ENCODE measurements around the gene NUDT19.
A peak's percentile ranks its signal among the peaks of the same experiment; 100 is the strongest.
"Not testable (repeated sequence)": the region's sequence is repeated elsewhere in the genome, so short reads cannot be mapped to it uniquely, and the experiment has no call there.

The NUDT19 gene

DNA sequence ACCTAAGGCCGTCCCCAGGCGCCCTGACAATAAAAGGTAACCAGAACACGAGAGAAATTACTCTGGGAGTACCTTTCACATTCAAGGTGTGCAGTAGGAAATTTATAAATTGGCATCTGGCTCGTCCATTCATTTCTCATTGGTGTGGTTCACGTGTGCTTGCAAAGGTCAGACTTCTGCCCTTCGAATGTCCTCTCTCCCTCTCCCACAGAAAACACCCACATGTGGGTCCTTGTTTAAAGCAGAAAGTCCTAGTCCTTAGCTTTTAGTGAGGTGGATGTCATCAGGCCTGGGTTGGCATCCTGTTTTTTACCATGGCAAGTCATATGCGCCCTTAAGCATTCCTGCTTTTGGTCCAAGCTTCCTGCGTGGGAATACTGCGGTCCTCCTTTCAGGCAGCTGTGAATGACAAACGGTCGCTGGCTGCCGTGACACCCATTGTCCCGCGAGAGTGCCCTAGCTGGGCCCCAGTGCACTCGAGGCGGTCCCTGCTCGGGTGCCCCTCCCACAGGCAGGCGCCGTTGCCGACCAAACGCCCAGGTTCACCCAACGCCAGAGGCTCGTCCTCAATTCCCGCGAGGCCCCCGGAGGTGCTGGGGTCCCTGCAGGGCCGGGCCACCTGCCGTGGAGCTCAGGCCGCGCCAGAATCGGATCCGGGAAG is at the start of gene NUDT19:
TSS of gene NUDT19 (plus strand) at position 531 of the 661 bp plus-strand sequence. CDS start 140 bp downstream, outside the sequence.
- peak; percentile 86 to 99 for DNase-seq

DNA sequence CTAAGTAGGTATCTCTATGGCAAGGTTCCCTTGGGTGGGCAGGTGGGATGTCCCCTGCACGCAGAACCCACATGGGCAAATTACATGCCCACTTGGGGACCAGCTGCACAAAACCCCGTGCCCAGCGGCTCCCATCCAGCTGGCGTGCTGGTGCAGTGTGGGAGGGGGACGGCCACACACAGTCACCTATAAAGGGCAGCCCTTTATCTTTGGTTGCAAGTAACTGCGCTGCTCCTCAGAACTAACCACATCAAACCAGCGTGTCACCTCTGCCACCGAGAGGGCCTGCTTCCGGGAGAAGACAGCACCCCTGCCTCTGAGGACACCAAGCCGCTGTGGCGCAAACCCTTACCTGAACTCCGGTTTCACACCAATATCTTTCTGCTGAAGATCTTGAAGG is 48.9 kb upstream of the NUDT19 start:
- no peak for DNase-seq

GRCh38 chr19:32646556-32646955 is 45.1 kb upstream of the NUDT19 start:
- no peak for DNase-seq

DNA sequence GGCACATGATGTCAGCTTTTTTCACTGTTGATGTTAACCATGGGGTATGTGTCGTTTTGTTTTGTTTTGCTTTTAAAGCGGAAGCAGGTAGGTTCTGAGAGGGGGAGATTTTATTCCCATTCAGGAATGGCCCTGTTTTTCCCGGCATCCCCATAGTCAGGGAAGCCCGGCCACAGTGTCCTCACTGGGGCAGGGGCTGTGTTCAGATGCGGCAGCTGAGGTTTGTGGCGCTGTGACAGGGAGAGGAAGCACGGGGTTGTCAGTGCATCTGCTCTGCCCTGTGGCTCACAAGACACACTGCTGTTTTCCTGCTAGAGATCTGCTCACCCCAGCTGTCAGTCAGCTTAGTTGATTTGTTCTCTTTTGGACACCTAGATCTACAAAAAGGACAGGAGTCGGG is 44.3 kb upstream of the NUDT19 start:
- DNase-seq: no peak

- DNase-seq: no peak
Observed at GRCh38 chr19:32649751-32650150, 41.9 kb upstream of the NUDT19 start.

GRCh38 chr19:32650671-32651070 is 41.0 kb upstream of the NUDT19 start:
- DNase-seq: no peak

DNA sequence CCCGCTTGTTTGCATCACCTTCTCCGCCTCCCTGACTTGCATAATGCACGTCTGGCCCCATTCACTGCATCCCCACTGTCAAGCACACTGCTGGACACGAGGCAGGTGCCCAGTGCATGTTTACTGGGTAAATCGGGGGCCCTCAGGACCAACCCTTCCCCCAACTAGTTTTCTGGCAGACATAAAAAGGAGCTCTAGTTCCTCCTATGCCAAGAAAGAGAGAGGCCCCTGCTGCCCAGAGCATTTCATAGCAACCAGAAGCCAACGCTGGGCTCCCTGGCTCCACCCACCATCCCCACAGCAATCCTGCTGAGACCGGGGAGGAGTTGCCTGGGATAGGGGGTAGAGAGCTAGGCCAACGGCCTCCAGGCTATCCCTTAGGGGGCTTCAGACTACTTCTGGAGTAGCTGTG is 39.9 kb upstream of the NUDT19 start:
- no peak for DNase-seq

- not testable (repeated sequence) for DNase-seq
Observed at GRCh38 chr19:32652331-32652730, 39.3 kb upstream of the NUDT19 start.

DNA sequence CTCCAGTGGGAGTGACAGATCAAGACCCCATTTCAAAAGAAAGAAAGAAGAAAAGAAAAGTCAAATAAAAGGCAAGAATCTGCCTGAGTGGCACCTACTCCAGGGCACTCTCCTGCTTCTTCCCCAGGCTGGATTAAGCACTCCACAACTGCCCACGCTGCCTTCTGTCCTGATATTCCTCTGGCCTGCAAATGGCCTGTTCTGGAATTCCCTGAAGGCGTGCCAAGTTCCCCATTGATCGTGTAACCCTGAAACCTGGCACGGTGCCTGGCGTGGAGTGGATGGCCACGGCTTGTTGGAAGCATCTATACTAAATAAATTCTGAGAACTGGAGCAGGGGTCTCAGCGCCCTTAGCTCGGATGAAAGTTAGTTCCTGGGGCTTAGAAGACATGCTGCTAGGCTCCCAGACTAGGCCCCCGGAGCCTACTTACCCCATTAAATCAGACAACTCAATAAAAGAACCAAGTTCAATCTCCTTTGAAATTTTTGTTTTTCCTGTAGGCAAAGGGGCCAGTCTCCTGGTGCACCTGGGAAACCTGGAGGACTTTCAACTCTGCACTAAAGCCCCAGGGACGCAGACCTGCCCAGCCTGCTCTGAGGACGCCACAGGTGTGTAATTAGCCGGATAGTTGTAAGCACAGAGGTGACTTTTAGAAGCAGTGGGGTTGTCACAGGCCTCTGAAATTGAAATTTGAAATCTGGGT is 38.6 kb upstream of the NUDT19 start:
- peak; percentile 7 to 66 for DNase-seq

- DNase-seq: no peak
Observed at GRCh38 chr19:32653599-32653915, 38.1 kb upstream of the NUDT19 start.

- not testable (repeated sequence) for DNase-seq
Observed at GRCh38 chr19:32656379-32656778, 35.2 kb upstream of the NUDT19 start.

GRCh38 chr19:32658075-32658474 is 33.5 kb upstream of the NUDT19 start:
- DNase-seq: no peak

GRCh38 chr19:32658527-32658926 is 33.1 kb upstream of the NUDT19 start:
- DNase-seq: no peak

DNA sequence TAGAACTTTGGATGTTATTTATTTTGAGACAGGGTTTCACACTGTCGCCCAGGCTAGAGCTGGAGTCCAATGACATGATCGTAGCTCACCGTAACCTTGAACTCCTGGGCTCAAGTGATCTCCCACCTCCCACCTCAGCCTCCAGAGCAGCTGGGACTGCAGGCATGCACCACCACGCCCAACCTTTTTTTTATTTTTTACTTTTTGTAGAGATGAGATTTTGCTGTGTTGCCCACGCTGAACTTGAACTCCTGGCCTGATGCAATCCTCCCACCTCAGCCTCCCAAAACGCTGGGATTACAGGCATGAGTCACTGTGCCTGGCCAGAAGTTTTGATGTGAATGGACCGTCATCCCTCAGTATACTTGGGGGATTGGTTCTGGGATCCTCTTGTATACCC is 30.3 kb upstream of the NUDT19 start:
- no peak for DNase-seq

DNA sequence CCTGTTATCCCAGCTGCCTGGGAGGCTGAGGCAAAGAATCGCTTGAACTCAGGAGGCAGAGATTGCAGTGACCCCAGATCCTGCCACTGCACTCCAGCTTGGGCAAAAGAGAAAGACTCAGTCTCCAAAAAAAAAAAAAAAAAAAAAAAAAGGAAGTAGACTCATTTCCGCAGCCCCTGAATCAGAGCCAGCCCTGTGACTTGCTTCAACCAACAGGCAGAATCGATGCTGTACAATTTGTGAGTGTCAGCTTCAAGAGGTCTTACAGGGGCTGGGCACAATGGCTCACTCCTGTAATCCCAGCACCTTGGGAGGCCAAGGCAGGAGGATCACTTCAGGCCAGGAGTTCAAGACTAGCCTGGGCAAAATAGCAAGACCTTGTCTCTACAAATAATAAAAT is 29.4 kb upstream of the NUDT19 start:
- DNase-seq: no peak

DNA sequence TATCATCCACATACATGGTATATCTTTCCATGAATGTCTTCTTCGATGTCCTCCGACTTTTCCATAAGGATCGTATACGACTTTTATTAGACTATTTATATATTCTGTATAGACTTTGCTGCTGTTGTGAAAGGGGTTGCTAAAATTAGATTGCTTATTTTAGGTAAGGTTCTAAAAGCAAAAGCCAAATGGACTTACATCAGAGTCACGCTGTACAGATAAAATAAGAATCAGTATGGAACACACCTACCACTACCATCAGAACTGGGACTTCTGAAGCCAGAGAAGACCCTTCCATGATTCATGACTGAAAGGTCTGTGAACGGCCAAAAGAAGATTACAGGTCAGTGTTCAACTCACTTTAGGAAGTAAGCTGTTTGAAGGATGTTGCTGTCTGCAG is 25.5 kb upstream of the NUDT19 start:
- DNase-seq: no peak

GRCh38 chr19:32669310-32669709 is 22.3 kb upstream of the NUDT19 start:
- DNase-seq: no peak

DNA sequence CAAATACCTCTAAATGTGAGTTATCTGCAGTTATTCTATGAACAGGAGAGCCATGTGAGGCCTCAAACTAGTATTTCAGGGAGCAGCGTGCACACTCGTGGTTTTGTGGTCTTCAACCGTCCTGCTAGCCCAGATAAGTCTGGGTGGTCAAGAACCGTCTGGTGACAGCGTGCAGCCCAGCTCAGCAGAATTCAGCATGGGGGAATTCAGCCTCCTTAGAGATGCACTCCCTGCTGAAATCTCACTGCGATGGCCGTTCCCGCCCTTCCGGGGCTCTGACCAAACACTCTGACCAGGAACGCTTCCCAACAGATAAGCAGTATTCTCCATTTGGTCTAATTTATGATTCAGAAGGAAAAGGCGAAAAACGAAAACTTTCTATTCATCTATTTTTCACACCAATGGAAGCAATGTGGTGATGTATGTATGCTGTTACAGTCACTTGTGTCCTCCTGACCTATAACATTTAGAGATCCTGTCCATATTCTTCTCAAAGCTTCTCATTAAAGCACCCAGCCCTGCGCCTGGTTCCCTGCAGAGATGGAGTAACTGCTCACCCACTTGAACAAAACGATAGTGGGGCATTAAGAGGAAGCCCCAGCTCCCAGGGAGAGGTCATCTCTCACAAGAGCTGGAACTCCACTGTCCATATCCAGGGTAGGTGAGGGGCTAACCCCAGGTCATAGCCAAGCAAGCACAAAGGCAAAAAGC is 19.6 kb upstream of the NUDT19 start:
- no peak for DNase-seq

- DNase-seq: no peak
Observed at GRCh38 chr19:32672841-32673240, 18.8 kb upstream of the NUDT19 start.

- DNase-seq: no peak
Observed at GRCh38 chr19:32673573-32673972, 18.0 kb upstream of the NUDT19 start.

GRCh38 chr19:32674153-32674930 is 17.3 kb upstream of the NUDT19 start:
- peak; percentile 19 to 70 for DNase-seq

DNA sequence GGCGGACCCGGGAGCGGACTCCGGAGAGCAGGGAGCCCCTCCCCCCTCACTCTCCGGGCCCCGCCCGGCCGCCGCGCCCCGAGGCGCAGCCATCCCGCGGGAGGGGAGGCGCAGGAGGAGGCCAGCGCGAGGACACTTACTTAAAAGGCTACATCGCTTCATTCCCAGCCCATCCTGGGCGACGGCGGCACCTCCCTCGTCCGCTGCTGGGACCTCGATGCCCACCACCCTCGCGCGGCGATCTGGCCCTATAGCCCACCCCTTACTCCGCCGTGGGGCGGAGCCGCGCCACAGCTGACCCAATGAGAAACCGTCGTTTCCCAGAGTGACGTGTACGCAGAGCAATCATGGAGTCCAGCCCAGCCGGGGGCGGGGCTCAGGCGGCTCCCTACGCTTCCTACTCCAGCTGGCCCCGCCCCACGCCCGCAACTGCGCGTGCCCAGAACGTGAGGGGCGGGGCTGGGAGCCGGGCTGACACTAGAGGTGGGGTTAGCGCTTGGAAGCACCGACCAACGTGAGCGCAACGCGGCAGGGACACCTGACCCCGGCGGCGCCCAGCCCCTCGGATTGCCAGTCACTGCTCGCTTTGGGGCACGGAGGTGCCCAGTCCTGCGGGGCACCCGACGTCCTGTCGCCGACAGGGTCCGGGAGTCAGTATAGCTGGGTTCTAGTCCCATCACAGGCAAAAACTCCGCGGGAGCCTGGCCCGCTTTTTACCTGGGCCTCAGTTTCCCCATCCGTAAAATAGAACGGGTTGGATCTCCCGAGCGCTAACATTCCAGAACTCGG is 16.5 kb upstream of the NUDT19 start, which contains the start of gene ANKRD27:
TSS of gene ANKRD27 (minus strand) at position 250 of the 789 bp plus-strand sequence. CDS start 16,165 bp downstream, outside the sequence.
- peak; percentile 98 to 100 for DNase-seq
